GM18951 (cell line): ENCODE results near the gene MAP3K5.

ENCODE experiments used
- POLR2A ChIP-seq: IDR thresholded peaks from 4 replicates; pipeline ENCODE4 v1.6.1; 2011; ENCODE audit warnings: mild to moderate bottlenecking; ENCODE audit not compliant: insufficient read length, insufficient read depth; ENCODE audit errors: extremely low read depth
- in situ Hi-C: fragments of 300-500 bp; cut with MboI; formaldehyde crosslinking; loops from one replicate; pipeline ENCODE4 v1.12.0; 2022; ENCODE audit warnings: low sequenced_read_pairs, mixed read lengths, inconsistent platforms; ENCODE audit not compliant: unreplicated experiment

Gene MAP3K5

GRCh38 chr6:136535880-136536650, 256.2 kb downstream of the MAP3K5 start:
- TF ChIP-seq POLR2A: no peak
- in situ Hi-C loops: no loop called here

- in situ Hi-C loops: no loop called here
- TF ChIP-seq POLR2A: no peak
Observed at GRCh38 chr6:136535017-136535765, 257.1 kb downstream of the MAP3K5 start.

GRCh38 chr6:136534268-136534667, 258.0 kb downstream of the MAP3K5 start:
- in situ Hi-C loops: no loop called here
- no peak for TF ChIP-seq POLR2A

- in situ Hi-C loops: no loop called here
- no peak for TF ChIP-seq POLR2A
Observed at GRCh38 chr6:136533487-136533886, 258.8 kb downstream of the MAP3K5 start.

GRCh38 chr6:136532030-136532429, 260.2 kb downstream of the MAP3K5 start:
- TF ChIP-seq POLR2A: no peak
- in situ Hi-C loops: no loop called here

GRCh38 chr6:136529710-136530109, 262.6 kb downstream of the MAP3K5 start:
- no peak for TF ChIP-seq POLR2A
- in situ Hi-C loops: no loop called here

- in situ Hi-C loops: no loop called here
Observed at GRCh38 chr6:136528477-136528876, 263.8 kb downstream of the MAP3K5 start.

GRCh38 chr6:136527831-136528230, 264.4 kb downstream of the MAP3K5 start:
- in situ Hi-C loops: no loop called here

More at GRCh38 chr6:136528477-136528876, 263.8 kb downstream of the MAP3K5 start:
- TF ChIP-seq POLR2A: no peak

GRCh38 chr6:136526937-136527336, 265.3 kb downstream of the MAP3K5 start:
- in situ Hi-C loops: no loop called here
- TF ChIP-seq POLR2A: no peak

More at GRCh38 chr6:136527831-136528230, 264.4 kb downstream of the MAP3K5 start:
- no peak for TF ChIP-seq POLR2A

- in situ Hi-C loops: no loop called here
- no peak for TF ChIP-seq POLR2A
Observed at GRCh38 chr6:136526196-136526930, 265.9 kb downstream of the MAP3K5 start.

GRCh38 chr6:136525586-136526195, 266.6 kb downstream of the MAP3K5 start:
- TF ChIP-seq POLR2A: no peak
- in situ Hi-C loops: no loop called here

GRCh38 chr6:136524936-136525413, 267.3 kb downstream of the MAP3K5 start:
- no peak for TF ChIP-seq POLR2A
- in situ Hi-C loops: no loop called here
